HG03575 (cell line): ENCODE data around the gene PRAC1.
"Not testable (repeated sequence)": the region's sequence is repeated elsewhere in the genome, so short reads cannot be mapped to it uniquely, and the experiment has no call there.

ENCODE experiments used
- ATAC-seq: cut with Tn5 transposase; IDR thresholded peaks from one replicate; pipeline ENCODE4 v1.9.1; 2021; ENCODE audit not compliant: unreplicated experiment, insufficient number of reproducible peaks, low FRiP score; ENCODE audit errors: extremely low read depth

Gene PRAC1

GRCh38 chr17:48717367-48718226 lies 4.7 kb downstream of the PRAC1 start:
- no peak for ATAC-seq

- not testable (repeated sequence) for ATAC-seq
These were observed 5.8 kb downstream of the PRAC1 start for GRCh38 chr17:48716549-48716948.

DNA sequence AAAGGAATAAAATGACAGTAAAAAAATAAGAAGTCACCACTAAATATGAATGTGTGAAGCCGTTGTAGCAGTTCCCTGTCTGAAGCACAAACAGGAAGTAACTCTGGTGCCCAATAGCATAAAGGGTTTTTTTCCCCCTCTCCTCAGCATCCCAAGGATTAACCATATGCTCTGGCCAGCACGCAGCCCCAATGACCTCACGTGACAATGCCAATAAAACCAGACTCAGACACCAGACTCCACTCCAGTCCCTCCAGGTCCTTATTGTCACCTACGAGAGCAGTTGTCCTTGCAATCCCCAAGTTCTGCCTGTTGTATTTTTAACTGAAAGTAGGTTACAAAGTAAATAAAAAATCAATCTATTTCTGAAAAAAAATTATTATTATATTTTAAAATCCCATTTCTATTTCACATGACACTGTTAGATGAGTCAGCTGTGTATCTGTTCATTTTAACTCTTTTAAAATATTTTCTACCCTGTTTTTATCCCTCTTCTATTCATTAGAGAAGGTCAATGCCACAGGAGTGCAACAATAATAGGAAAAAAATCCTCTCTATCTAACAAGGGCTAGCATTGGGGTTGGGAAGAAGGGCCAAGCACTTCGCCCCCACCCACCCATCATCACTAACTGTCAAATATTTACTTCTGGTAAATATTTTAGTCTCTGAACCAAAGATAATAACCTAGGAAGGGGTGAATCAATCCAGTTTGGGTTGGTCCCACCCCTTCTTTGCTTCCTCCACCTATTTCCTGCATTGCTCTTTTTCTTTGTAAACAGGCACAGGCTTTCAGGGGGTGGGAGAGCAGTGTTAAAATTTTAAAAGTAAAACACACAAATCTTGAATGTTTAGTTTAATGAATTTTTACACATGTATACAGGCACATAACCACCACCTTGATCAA lies 6.6 kb downstream of the PRAC1 start:
- ATAC-seq: no peak

DNA sequence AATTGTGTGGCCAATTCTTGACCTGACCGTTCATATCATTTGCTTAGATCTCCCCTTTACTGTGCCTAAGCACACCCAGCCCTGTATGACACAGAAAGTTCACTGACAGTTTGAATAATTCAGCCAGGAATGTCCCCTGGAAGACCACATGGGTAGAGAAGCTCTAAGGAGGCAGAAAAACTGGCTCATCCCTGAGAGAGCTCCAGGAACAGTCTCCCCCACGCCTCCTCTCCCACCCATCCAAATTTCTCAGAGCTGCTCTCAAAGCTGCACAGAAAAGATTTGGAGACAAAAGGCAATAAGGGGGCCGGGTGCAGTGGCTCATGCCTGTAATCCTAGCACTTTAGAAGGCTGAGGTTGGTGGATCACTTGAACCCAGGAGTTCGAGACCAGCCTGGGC lies 11.2 kb downstream of the PRAC1 start:
- ATAC-seq: no peak

GRCh38 chr17:48704361-48705248 lies 17.7 kb downstream of the PRAC1 start:
- ATAC-seq: no peak

GRCh38 chr17:48701864-48702532 lies 20.3 kb downstream of the PRAC1 start:
- ATAC-seq: no peak

- ATAC-seq: no peak
These were observed 29.1 kb downstream of the PRAC1 start for GRCh38 chr17:48693178-48693577.

DNA sequence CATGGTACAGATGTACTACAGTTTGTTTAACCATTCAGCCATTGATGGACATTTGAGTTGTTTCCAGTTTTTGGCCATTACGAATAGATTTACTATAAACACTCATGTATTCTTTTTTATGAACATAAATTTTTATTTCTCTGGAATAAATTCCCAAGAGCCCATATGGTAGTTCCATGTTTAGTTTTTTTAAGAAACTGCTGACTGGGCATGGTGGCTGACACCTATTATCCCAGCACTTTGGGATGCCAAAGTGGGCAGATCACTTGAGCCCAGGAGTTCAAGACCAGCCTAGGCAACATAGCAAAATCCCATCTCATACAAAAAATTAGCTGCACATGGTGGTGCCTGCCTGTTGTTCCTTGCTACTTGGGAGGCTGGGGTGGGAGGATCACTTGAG lies 30.3 kb downstream of the PRAC1 start:
- ATAC-seq: no peak

- no peak for ATAC-seq
These were observed 31.7 kb downstream of the PRAC1 start for GRCh38 chr17:48690655-48691054.

GRCh38 chr17:48681609-48682008 lies 40.7 kb downstream of the PRAC1 start:
- no peak for ATAC-seq

GRCh38 chr17:48679385-48680096 lies 42.8 kb downstream of the PRAC1 start:
- ATAC-seq: no peak

DNA sequence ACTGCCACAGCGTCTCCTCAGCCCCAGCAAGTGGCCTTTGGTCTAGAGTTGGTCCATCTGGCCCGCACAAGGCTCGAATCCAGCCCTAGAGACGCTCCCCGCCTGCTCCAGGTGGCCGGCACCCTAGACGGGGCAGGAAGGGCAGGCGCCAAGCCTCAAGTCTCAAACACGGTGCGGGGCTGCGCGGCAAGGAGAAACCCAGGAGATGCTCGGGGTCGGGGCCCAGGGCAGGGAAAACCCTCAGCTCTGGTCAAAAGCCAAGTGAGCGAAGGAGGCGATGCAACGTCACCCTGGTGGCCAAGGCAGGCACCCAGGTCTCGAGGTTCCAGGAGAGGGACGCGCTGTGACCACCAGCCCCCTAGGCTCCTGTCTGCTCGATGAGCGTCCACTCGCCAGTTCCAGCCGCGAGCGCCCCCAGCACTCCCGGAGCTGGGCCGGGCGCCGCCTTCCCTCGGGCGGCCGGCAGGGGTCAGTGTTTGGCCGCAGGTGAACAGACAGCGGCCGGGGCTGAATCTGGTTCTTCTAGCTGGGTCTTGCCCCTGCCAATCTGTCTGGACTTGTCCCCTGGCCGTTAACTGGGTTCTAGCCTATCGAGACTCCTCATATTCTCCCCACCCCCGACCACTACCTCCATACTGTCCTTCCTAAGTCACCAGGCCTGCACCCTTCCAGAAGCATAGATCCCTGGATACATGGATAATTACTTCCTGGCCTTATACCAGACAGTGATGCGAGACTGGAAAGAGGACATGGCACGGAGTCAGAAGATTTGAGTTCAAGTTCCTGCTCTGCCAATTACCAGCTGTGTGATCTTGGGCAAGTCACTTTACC lies 44.0 kb downstream of the PRAC1 start:
- ATAC-seq: no peak

DNA sequence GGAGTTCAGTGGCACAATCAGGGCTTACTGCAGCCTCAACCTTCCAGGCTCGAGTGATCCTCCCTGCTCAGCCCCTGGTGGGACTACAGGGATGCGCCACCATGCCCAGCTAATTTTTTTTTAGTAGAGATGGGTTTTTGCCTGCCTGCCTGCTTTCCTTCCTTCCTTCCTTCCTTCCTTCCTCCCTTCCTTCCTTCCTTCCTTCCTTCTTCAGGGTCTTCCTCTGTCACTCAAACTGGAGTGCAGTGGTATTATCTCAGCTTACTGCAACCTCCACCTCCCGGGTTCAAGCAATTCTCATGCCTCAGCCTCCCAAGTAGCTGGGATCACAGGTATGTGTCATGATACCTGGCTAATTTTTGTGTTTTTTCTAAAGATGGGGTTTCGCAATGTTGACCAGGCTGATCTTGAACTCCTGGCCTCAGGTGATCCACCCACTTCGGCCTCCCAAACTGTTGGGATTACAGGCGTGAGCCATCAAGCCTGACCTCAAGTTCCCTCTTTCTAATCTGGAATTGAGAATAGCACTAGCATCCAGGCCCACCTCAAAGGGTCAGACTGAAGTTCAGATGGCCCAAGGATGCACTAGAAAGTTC lies 45.3 kb downstream of the PRAC1 start:
- ATAC-seq: no peak

GRCh38 chr17:48672340-48672739 lies 50.0 kb downstream of the PRAC1 start:
- ATAC-seq: no peak
